ENCODE results near the gene OTX1.

DNA sequence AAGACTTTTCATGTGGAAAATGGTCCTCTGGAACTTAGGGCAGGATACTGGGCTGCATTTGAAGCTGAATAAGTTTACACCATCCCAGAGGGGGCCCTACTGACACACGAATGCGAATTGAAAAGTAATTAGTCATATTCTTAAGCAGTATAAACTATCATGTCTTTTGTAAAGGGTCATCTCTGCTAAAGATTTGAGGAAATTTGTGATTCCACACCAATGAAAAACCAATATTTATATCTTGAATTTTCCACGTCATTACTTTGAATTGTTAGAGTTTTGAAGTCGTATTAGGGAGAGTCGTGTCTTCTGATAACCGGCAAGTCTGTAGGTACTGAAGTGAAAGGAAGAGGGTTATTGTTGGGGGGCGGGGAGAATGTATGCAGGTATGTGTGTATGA lies 4.1 kb upstream of the OTX1 start:
- TF ChIP-seq CTCF (IDR thresholded peaks at IDR 0.05; ENCODE audit: insufficient read depth, low read depth, low read length) (no peak), EZH2 (IDR thresholded peaks at IDR 0.05; ENCODE audit: insufficient read depth, low read length) (no peak)
